Testis (tissue), 3 donors: Measurements from ENCODE around the gene ZNF80. TPM values are rescaled to one million over a fixed set of nuclear protein-coding genes. Genes with fewer than 3 reads are reported as not detected.

Experiments used
- DNase-seq: peaks from one replicate; pipeline ENCODE4 v3.0.0-alpha.2; 2019
- H3K27ac ChIP-seq, 2 donors: fragments of 200-600 bp; sonication (generic); one replicate each; pipeline ENCODE4 v1.5.1; 2019
- H3K27me3 ChIP-seq: fragments of 200-600 bp; sonication (generic); one replicate; pipeline ENCODE4 v1.5.1; 2019
- H3K36me3 ChIP-seq: fragments of 200-600 bp; sonication (generic); one replicate; pipeline ENCODE4 v1.5.1; 2017; ENCODE audit warnings: low read depth; ENCODE audit errors: missing control alignments
- H3K4me1 ChIP-seq: fragments of 200-600 bp; sonication (generic); one replicate; pipeline ENCODE4 v1.5.1; 2019
- H3K4me3 ChIP-seq, 2 donors: fragments of 200-600 bp; sonication (generic); one replicate each; pipeline ENCODE4 v1.5.1; 2017 to 2019
- H3K9me3 ChIP-seq: fragments of 200-600 bp; sonication (generic); one replicate; pipeline ENCODE4 v1.5.1; 2017
- POLR2A ChIP-seq: fragments of 450-650 bp; IDR thresholded peaks from one replicate; pipeline ENCODE4 v1.6.1; 2017; ENCODE audit warnings: antibody characterized with exemption, mild to moderate bottlenecking, moderate library complexity
- WGBS, 2 donors: methylation state at CpG; one replicate each; pipeline ENCODE4 v1.1.5; 2018; 5-methylcytosine and 5-hydroxymethylcytosine counted together
- intact Hi-C: fragments of 100-400 bp; cut with DNase I; formaldehyde crosslinking; loops from one replicate; pipeline ENCODE4 v1.15.1; 2023; ENCODE audit warnings: low total_unique reads
- polyA plus RNA-seq: library from polyadenylated mRNA; stranded (reverse); fragments of 350-450 nt; fragmentation: Illumina TruSeq; extraction: RNeasy Lipid Tissue Mini Kit (QIAGEN cat#74804); gene quantifications from one replicate; pipeline ENCODE4 v1.2.3, GENCODE V29; 2014; ENCODE audit warnings: low read depth, low replicate concordance; ENCODE audit not compliant: insufficient read depth
- total RNA-seq, 2 donors: library from RNA; depleted of rRNA; stranded (reverse); fragments of >200 nt; gene quantifications; one replicate each; pipeline ENCODE4 v1.2.3, GENCODE V29; 2016
- TF ChIP-seq, protein P1 (sequence below), 3 experiments: fragments of 450-650 bp in 2 of 3; fragments of 200-600 bp in 1 of 3; sonication (generic) in 1 of 3; IDR thresholded peaks; one replicate each; pipeline ENCODE4 v1.5.1; 2016 to 2019; ENCODE audit warnings: antibody characterized with exemption in 3 of 3, mild to moderate bottlenecking in 2 of 3, moderate library complexity in 1 of 3

Gene ZNF80
- total and polyA plus RNA-seq, 3 donors from 2014 or later: 0.47 to 0.74 TPM; not detected in 1

DNA sequence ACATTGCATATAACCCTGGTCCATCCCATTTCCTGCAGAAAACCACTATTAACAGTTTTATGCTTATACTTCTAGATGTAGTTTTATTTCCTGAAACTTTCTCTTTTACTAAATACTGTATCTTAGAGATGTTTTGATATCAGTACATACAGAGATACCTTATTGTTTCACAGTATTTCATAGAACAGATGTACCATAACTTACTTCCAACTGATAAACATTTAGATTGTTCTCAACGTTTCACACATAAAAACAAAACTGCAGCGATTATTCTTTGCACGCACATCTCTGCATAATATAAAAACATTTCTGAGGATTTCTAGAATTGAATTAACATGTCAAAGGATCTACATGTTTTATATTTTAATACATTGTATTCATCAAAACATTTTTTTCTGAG lies 2.6 kb downstream of the ZNF80 start:
- H3K9me3 ChIP-seq: no peaks in the 10 kb centered on the region
- H3K4me1 ChIP-seq: no peaks in the 10 kb centered on the region
- no peak for TF ChIP-seq POLR2A
- TF ChIP-seq, protein P1, sequence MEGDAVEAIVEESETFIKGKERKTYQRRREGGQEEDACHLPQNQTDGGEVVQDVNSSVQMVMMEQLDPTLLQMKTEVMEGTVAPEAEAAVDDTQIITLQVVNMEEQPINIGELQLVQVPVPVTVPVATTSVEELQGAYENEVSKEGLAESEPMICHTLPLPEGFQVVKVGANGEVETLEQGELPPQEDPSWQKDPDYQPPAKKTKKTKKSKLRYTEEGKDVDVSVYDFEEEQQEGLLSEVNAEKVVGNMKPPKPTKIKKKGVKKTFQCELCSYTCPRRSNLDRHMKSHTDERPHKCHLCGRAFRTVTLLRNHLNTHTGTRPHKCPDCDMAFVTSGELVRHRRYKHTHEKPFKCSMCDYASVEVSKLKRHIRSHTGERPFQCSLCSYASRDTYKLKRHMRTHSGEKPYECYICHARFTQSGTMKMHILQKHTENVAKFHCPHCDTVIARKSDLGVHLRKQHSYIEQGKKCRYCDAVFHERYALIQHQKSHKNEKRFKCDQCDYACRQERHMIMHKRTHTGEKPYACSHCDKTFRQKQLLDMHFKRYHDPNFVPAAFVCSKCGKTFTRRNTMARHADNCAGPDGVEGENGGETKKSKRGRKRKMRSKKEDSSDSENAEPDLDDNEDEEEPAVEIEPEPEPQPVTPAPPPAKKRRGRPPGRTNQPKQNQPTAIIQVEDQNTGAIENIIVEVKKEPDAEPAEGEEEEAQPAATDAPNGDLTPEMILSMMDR (IDR thresholded peaks at IDR 0.05): no peak
- no peak for DNase-seq
- H3K4me3 ChIP-seq: no peak overlapping the region
- no peaks in the 10 kb centered on the region for H3K36me3 ChIP-seq
- H3K27me3 ChIP-seq: no peaks in the 10 kb centered on the region
- intact Hi-C loops: no loop called here
- WGBS, 2 donors: 70 to 71% methylated on average over 3 of the region's 3 CpGs
- no peak overlapping the region for H3K27ac ChIP-seq

- no peak overlapping the region for H3K27ac ChIP-seq
- H3K27me3 ChIP-seq: no peaks in the 10 kb centered on the region
- WGBS, 2 donors: 87 to 95% methylated on average over 2 to 3 of the region's 3 CpGs
- no peak for TF ChIP-seq POLR2A
- TF ChIP-seq, protein P1 (IDR thresholded peaks at IDR 0.05): no peak
- no peak for DNase-seq
- intact Hi-C loops: no loop called here
- H3K4me3 ChIP-seq: no peak overlapping the region
- no peaks in the 10 kb centered on the region for H3K36me3 ChIP-seq
- H3K9me3 ChIP-seq: no peaks in the 10 kb centered on the region
- H3K4me1 ChIP-seq: no peaks in the 10 kb centered on the region
Observed at GRCh38 chr3:114231616-114232015, 5.8 kb downstream of the ZNF80 start.

- no peak for DNase-seq
- WGBS, 2 donors: 87 to 100% methylated on average over 1 of the region's 1 CpG
- H3K4me3 ChIP-seq: no peak overlapping the region
Observed at GRCh38 chr3:114227076-114227475, 10.3 kb downstream of the ZNF80 start.

DNA sequence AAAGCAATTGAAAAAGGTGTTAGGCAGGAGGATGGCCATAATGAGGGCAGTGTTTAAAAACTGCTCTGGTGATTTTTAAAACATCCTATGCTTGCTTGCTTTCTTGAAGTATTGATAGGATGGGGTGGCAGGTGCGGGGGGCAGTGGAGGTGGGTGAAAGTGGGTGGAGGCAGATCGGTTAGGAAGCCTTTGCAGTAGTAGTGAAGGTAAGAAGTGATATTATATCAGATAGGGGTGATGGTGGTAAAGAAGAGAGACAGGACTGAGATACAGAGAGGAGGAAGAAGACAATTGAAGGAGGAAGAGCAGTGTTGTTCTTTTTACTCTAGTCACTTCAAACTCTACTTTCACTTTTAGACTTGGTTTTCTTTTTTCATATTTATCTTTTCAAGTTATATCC lies 11.1 kb downstream of the ZNF80 start:
- H3K36me3 ChIP-seq: no peaks in the 10 kb centered on the region
- H3K27me3 ChIP-seq: no peaks in the 10 kb centered on the region
- intact Hi-C loops: no loop called here
- TF ChIP-seq, protein P1 (IDR thresholded peaks at IDR 0.05): no peak
- 93% methylated on average over 2 of the region's 2 CpGs for WGBS, 2 donors
- H3K27ac ChIP-seq: no peak overlapping the region
- H3K4me1 ChIP-seq: no peaks in the 10 kb centered on the region
- DNase-seq: no peak
- H3K9me3 ChIP-seq: no peaks in the 10 kb centered on the region
- no peak overlapping the region for H3K4me3 ChIP-seq

More at GRCh38 chr3:114227076-114227475, 10.3 kb downstream of the ZNF80 start:
- intact Hi-C loops: no loop called here
- no peak for TF ChIP-seq POLR2A
- TF ChIP-seq, protein P1 (IDR thresholded peaks at IDR 0.05): no peak
- Histone ChIP-seq H3K27ac (no peak overlapping the region), H3K9me3 (no peaks in the 10 kb centered on the region), H3K27me3 (no peaks in the 10 kb centered on the region), H3K4me1 (no peaks in the 10 kb centered on the region), H3K36me3 (no peaks in the 10 kb centered on the region)

DNA sequence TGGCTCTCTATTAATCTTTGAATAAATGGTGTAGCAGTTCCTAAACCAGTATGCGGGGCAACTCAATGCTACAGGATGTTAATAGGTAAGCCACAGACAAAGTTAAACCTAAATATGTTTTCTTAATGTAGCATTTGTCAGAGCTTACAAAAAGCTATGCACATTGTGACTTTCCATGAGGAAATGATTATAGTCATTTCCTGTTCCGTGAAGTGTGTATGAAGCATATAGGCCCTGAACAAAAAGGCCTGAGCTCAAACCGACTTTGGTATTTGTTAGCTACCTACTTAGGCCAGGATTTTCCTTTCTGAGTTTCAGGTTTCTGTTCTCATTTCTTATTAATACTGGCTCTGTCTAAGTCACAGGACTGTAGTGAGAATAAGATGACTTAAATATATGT lies 14.2 kb downstream of the ZNF80 start:
- intact Hi-C loops: no loop called here
- WGBS, 2 donors: 86 to 93% methylated on average over 3 of the region's 3 CpGs

More for the DNA sequence above, 14.2 kb downstream of the ZNF80 start:
- TF ChIP-seq, protein P1 (IDR thresholded peaks at IDR 0.05): no peak
- no peak for TF ChIP-seq POLR2A
- Histone ChIP-seq H3K9me3 (no peaks in the 10 kb centered on the region), H3K4me3 (no peak overlapping the region), H3K27me3 (no peaks in the 10 kb centered on the region), H3K4me1 (no peaks in the 10 kb centered on the region), H3K36me3 (no peaks in the 10 kb centered on the region), H3K27ac (no peak overlapping the region)
- no peak for DNase-seq
